Stimulated activated CD4-positive, alpha-beta T cell treated with anti-CD3 and anti-CD28 coated beads, Interleukin-2, amount 100 ng/mL, for 48 hours (primary cell): ENCODE results near the gene BRMS1.
"Not testable (repeated sequence)": the region's sequence is repeated elsewhere in the genome, so short reads cannot be mapped to it uniquely, and the experiment has no call there.

Source experiments
- DNase-seq, 2 donors: peaks; one replicate each; pipeline ENCODE4 v3.0.0-alpha.2; 2020

BRMS1 gene

DNA sequence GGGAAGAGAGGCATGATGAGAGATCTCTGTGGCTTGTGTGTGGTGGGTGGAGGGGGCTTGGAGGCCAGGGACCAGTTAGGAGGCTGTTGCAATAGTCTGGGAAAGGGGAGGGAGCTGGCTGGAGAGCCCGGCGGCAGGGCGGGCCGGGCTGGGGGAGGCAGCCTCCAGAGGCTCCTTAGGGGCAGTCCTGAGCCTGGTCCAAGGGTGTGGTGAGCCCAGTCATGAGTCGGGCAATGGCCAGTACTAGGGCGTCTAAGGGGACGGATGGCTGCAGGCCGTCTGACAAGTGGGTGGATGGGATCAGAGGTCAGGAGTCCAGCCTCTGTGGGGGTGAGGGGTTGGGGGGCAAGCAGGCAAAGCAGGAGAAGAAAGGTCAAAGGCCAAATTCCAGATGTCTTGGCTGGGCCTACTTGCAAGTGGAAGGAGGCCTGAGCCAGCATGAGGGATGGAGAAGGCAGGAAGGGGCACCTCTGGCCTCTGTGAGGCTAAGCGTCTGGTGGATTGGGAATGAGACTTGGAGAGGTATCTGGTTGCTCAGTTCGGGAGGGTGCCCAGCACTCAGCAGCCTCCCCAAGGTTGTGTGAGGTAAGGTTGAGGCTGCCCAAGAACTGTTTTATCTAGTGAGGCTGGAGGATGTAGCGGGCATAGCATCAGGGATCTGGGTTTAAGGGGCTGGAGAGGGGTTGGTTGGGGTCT is 22.0 kb downstream of the BRMS1 start:
- no peak for DNase-seq

DNA sequence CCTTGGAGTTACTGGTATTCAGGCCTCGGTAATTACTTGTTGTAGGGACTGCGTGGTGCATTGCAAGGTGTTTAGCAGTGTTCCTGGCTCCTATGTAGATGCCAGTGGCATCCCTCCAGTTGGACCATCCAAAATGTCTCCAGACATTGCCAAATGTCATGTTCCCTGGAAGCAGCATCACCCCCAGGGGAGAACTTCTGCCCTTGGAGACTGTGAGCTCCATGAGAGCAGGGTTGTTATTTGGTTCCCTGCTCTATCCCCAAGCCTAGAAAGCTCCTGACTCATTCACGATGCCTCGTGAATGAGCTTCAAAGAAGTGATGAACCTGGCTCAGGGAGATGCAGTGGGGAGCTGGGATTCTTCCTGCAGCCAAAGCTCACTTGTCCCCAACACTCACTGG is 23.3 kb downstream of the BRMS1 start:
- no peak for DNase-seq

- not testable (repeated sequence) for DNase-seq
These were observed 24.2 kb downstream of the BRMS1 start for GRCh38 chr11:66320748-66321147.

DNA sequence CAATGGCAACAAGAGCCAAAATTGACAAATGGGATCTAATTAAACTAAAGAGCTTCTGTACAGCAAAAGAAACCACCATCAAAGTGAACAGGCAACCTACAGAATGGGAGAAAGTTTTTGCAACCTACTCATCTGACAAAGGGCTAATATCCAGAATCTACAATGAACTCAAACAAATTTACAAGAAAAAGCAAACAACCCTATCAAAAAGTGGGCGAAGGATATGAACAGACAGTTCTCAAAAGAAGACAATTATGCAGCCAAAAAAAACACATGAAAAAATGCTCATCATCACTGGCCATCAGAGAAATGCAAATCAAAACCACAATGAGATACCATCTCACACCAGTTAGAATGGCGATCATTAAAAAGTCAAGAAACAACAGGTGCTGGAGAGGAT is 24.6 kb downstream of the BRMS1 start:
- DNase-seq = not testable (repeated sequence)

DNA sequence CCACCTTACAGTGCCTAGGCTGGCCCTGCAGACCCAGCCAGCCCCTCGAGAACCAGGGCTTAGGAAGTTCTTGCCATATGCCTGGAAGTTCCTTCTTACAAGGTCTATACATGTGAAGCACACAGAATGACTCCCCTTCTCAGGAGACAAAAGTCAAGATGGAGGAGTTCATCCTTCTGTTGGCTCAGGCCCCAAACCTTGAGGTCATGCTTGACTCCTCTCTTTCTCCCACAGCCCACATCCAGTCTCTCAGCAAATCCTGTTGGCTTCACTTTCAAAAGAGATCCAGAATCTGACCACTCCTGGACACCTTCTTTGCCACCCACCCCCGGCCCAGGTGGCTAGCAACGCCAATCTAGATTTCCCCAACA is 26.3 kb downstream of the BRMS1 start:
- DNase-seq = no peak

- DNase-seq = no peak
These were observed 26.9 kb downstream of the BRMS1 start for GRCh38 chr11:66317723-66318599.

- no peak for DNase-seq
These were observed 27.6 kb downstream of the BRMS1 start for GRCh38 chr11:66317322-66317722.

GRCh38 chr11:66316849-66317251 is 28.1 kb downstream of the BRMS1 start, which contains the start of gene CD248:
Gene CD248, minus strand, starts transcription at chr11:66317044. Its CDS starts 17 bp downstream, at chr11:66317027.
- no peak for DNase-seq

DNA sequence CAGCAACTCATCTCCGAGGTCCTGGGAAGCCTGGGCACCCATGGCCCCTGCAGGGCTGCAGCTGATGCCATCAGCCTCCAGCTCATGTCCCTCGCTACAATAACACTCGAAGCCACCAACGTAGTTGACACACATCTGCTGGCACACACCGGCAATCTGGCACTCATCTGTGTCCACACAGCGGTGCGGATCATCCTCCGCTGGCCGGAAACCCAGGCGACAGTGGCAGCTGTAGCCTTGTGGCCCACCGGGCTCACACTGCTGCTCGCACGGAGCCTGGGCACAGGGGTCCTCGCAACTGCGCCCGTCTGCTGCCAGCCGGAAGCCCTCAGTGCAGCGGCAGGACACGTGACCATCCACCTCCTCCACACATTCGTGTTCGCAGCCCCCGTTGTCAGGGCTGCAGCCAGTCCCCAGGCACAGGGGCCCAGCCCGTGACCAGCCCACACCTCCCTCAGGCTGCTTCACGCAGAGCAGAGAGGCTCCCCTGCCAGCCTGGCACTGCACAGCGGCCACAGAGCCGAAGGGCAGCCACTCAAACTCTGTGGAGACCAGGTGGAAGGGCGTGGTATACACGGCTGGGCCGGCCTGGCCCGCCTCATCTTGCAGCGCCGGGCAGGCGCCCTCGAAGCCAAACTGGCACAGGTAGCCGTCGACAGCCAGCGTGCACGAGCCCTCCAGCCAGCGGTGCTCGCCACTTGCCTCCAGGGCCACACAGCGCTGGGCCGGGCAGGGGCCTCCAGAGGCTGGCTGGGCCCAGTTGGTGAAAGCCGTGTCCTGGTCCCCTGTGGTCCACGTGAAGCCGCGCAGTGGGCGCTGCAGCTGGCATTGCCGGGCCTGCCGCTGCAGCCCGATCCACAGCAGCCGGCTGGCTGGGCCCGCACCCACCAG is 28.7 kb downstream of the BRMS1 start:
- DNase-seq = no peak

DNA sequence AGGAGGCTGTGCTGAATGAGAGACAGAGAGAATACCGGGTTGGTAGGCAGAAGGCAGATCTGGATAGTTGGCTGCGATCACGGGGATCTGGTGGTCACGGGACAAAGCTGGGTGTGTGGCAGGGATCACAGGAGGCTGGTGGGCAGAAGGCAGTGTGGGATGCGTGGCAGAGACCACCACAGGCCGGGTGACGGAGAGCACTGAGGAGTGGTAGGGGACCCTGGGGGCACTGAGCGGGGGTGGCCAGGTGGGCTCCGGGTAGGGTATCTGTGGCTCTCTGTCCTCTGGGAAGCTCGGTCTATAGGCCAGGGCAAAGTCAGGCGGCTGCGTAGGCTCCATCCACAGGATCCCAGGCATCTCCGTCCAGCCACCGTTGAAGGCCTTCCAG is 29.4 kb downstream of the BRMS1 start:
- DNase-seq = no peak

- DNase-seq = no peak
These were observed 30.1 kb downstream of the BRMS1 start for GRCh38 chr11:66314561-66315497.

GRCh38 chr11:66314186-66314501 is 30.8 kb downstream of the BRMS1 start:
- no peak for DNase-seq

GRCh38 chr11:66313321-66314185 is 31.4 kb downstream of the BRMS1 start:
- no peak for DNase-seq

DNA sequence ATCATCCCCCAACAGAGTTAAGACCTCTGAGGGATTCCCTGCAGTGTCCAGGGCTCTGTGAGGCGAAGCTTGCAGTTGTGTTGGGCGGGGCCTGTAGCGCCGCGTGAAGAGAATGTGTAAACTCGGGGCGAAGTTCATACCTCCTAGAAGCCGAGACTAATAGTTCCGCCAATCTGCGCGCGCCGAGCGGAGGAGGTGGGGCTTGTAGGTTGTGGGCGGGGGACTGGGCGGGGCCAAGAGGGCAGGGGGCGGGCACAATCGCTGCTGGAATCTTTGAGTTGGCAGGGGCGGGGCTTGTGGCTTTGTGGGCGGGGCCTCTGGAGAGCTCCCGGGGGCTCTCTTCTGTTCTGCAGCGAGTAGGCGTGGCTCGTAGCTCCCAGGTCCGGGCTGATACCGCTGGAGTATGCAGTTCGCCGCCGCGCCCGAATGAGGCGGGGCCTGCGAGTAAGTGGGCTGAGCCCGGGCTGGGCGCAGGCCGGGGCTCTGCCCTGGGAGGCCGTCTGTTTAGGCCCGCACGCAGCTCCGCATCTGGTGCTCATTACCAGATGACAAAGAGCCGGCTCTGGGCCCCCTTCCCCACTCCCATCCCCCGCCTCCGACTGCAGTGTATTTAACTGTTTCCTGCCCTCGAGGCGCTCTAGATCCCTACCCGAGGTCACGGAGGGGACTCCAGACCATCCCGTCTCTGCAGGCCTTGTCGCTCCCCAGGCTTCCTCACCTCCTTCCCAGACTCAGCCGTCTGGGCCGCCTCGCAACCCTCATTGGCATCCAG is 32.2 kb downstream of the BRMS1 start:
- peak; percentile 91 to 98 for DNase-seq

DNA sequence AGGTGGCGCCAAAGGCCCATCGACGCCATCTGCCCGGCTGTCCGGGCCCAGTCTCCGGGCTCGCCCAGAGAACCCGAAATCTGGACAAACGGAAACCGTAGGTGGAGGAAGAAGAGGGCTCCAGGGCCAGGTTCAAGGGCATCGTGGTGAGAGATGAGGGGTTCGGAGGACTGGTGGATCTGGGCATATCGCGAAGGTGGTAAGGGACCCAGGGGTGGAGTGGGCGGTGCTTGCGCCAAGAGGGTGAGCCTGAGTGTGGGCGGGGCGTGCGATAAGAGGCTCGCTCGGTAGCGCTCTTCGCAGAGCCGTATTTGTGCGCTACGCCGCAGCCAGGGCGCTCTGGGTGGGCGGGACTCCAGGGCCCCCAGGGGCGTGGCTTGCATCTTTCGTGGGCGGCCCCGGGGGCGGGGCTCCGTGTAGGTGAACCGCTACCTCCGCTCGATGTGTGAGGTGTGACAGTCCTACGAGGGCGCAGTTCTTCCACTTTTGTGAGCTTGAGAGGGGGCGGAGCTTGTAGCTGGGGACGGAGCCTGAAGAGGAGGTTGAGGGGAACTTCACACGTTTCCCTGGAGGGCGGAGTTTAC is 32.8 kb downstream of the BRMS1 start:
- peak; percentile 77 to 97 for DNase-seq

DNA sequence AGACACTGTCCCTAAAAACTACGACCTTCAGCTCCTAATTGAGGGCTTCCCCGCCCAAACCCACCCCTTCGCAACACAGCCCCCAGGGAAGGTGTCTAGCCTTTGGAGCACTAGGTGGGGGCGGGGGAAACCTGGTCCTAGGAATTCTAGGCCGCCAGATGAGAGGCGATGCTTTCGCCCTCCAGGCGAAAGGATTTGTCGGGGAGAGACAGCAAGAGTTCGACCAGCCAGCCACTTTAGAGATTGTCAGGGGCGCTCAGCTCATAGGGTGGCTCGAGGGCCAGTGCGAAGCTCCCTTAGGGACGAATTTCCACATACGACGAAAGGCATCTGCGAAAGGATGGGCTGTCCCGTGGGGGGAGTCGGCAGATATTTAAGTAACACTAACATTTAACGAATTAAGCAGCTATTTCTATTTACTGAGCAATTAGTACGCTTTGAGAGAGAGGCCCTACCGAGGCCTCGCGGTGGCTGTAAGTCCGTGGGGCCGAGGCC is 33.4 kb downstream of the BRMS1 start:
- no peak for DNase-seq

- not testable (repeated sequence) for DNase-seq
These were observed 34.0 kb downstream of the BRMS1 start for GRCh38 chr11:66310803-66311440.

GRCh38 chr11:66310324-66310723 is 34.6 kb downstream of the BRMS1 start:
- DNase-seq = no peak

DNA sequence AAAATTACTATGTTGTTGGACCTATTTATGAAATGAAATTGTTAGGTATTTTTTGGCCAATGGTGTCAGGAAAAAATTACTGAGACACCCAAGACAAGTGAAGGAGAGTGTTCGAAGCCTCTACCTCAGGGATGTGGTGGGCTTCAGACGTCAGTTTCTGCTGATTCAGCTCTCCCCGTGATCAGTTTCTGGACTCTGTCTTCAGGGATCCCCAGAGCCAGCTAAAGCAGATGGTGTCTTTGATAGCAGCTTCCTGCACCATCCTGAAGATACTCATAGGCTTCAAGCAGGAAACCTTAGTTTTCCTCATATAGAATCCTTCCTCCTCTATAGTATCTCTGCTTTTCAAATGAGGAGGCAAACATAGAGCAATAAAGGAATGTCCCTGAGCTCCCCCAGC is 35.4 kb downstream of the BRMS1 start:
- no peak for DNase-seq
